K562 (cell line): ENCODE data around the gene TULP1. TPM values are rescaled to one million over a fixed set of nuclear protein-coding genes. Genes with fewer than 3 reads are reported as not detected.

ENCODE experiments used
- ATAC-seq: fragments of 200-7000 bp; cut with Tn5 transposase; 3 replicates; pipeline ENCODE4 v1.9.1; 2020; ENCODE audit warnings: moderate library complexity
- BruUV-seq: library from RNA; stranded (reverse); fragments of 400-500 nt; replicated peaks from 2 replicates; lab custom pipeline; 2021; lab: Mats Ljungman, UMichigan
- CTCF ChIA-PET: fragments of 300-600 bp; formaldehyde crosslinking; extraction: SDS; loops from one replicate; lab custom pipeline; 2021; ENCODE audit warnings: low intra/inter-chr PET ratio; lab: Yijun Ruan, JAX
- POLR2A ChIA-PET: fragments of 300-600, 350-650 bp; sonication (Branson Sonifier 250); formaldehyde crosslinking; extraction: SDS; loops from one replicate; lab custom pipeline; 2021; ENCODE audit warnings: antibody characterized with exemption, inconsistent platforms; lab: Yijun Ruan, JAX
- DNase-seq, 4 experiments: peaks; one replicate each; pipeline versions ENCODE4 v3.0.0 to v3.0.0-alpha.2; 2011 to 2018; ENCODE audit warnings: low spot score in 3 of 4, mixed read lengths in 3 of 4; ENCODE audit errors: extremely low read depth in 1 of 4
- FAIRE-seq: peaks from 2 replicates; lab custom pipeline; 2011; peaks lifted over from hg19 to GRCh38; lab: Jason Lieb, UNC
- H2AFZ ChIP-seq: 2 replicates; pipeline ENCODE4 v1.6.0; 2011; ENCODE audit warnings: low read depth, low read length, control low read depth, inconsistent platforms
- H3K27ac ChIP-seq: fragments of 200-600 bp; 3 replicates; pipeline ENCODE4 v1.8.0; 2011; ENCODE audit warnings: low read depth, mild to moderate bottlenecking, control low read depth, inconsistent platforms, low read length, moderate library complexity, mixed read lengths; ENCODE audit errors: extremely low read depth
- H3K27me3 ChIP-seq, 2 experiments: fragments of 300-600 bp in 1 of 2; 2 replicates in 1 of 2; 3 replicates in 1 of 2; pipeline versions ENCODE4 v1.6.0 to v1.8.0; 2011; ENCODE audit warnings: inconsistent platforms in 2 of 2, low read length in 2 of 2, mild to moderate bottlenecking in 1 of 2, mixed read lengths in 1 of 2, moderate library complexity in 1 of 2; ENCODE audit not compliant: control insufficient read depth in 2 of 2, insufficient read depth in 2 of 2
- H3K36me3 ChIP-seq: fragments of 300-600 bp; 3 replicates; pipeline ENCODE4 v1.8.0; 2011; ENCODE audit warnings: mild to moderate bottlenecking, low read length, inconsistent platforms; ENCODE audit not compliant: control insufficient read depth, insufficient read depth
- H3K4me1 ChIP-seq, 2 experiments: fragments of 200-600 bp in 1 of 2; replicated peaks in 1 of 2; 2 replicates in 1 of 2; 3 replicates in 1 of 2; pipeline versions ENCODE4 v1.5.1 to v1.8.0; 2011; ENCODE audit warnings: inconsistent platforms in 2 of 2, low read length in 2 of 2, mild to moderate bottlenecking in 1 of 2, mixed read lengths in 1 of 2, moderate library complexity in 1 of 2; ENCODE audit not compliant: control insufficient read depth in 2 of 2, insufficient read depth in 2 of 2
- H3K4me2 ChIP-seq: 2 replicates; pipeline ENCODE4 v1.6.1; 2011; ENCODE audit warnings: low read length, control low read depth, inconsistent platforms, mixed read lengths; ENCODE audit not compliant: insufficient read depth
- H3K4me3 ChIP-seq: fragments of 200-600 bp; sonication (generic), shearing (Covaris generic); 2 replicates; pipeline ENCODE4 v1.5.1; 2016; ENCODE audit warnings: control low read depth, inconsistent platforms
- H3K79me2 ChIP-seq: fragments of 200-600 bp; 3 replicates; pipeline ENCODE4 v1.8.0; 2011; ENCODE audit warnings: low read length, inconsistent platforms; ENCODE audit not compliant: control insufficient read depth, insufficient read depth
- H3K9ac ChIP-seq, 2 experiments: 2 replicates each; pipeline versions ENCODE4 v1.6.0 to v1.6.1; 2011; ENCODE audit warnings: low read depth in 2 of 2, low read length in 2 of 2, control low read depth in 1 of 2, inconsistent platforms in 1 of 2, mild to moderate bottlenecking in 1 of 2, mixed read lengths in 1 of 2; ENCODE audit not compliant: insufficient read depth in 1 of 2
- H3K9me1 ChIP-seq: one replicate; pipeline ENCODE4 v1.6.0; 2011; ENCODE audit warnings: inconsistent platforms, mild to moderate bottlenecking, low read length, moderate library complexity; ENCODE audit not compliant: control insufficient read depth, insufficient read depth
- H3K9me3 ChIP-seq: replicated peaks from 2 replicates; pipeline ENCODE4 v1.5.1; 2011; ENCODE audit warnings: low read depth, low read length, inconsistent platforms; ENCODE audit not compliant: control insufficient read depth, insufficient read depth
- H4K20me1 ChIP-seq: replicated peaks from 2 replicates; pipeline ENCODE4 v1.6.1; 2011; ENCODE audit warnings: low read length, inconsistent platforms, mixed read lengths; ENCODE audit not compliant: control insufficient read depth, insufficient read depth
- BHLHE40 ChIP-seq: IDR thresholded peaks from 2 replicates; pipeline ENCODE4 v1.6.1; 2011; ENCODE audit warnings: low read length, improper control_type of control experiment
- CBFA2T3 ChIP-seq: fragments of 450-650 bp; IDR thresholded peaks from 2 replicates; pipeline ENCODE4 v1.6.1; 2017
- HNRNPLL ChIP-seq: fragments of 200-400 bp; formaldehyde crosslinking; IDR thresholded peaks from 2 replicates; pipeline ENCODE4 v1.6.1; 2017; ENCODE audit warnings: low read length, low read depth, mild to moderate bottlenecking; ENCODE audit not compliant: poor library complexity, severe bottlenecking
- KAT2B ChIP-seq: IDR thresholded peaks from one replicate; pipeline ENCODE4 v1.6.1; 2012; ENCODE audit warnings: low read depth, mild to moderate bottlenecking, control low read depth, inconsistent platforms, low read length, moderate library complexity
- MCM3 ChIP-seq: fragments of 450-650 bp; IDR thresholded peaks from 2 replicates; pipeline ENCODE4 v1.6.1; 2016
- ZKSCAN8 ChIP-seq: fragments of 200-800 bp; sonication (Bioruptor generic); IDR thresholded peaks from 2 replicates; pipeline ENCODE4 v1.6.1; 2016; ENCODE audit warnings: missing genetic modification characterization, missing compliant biosample characterization
- WGBS: fragments of 100-300 bp; shearing (Covaris generic); methylation state at CpG from one replicate; pipeline ENCODE4 v1.1.6; 2016; ENCODE audit warnings: low coverage, mixed read lengths; ENCODE audit not compliant: insufficient coverage; ENCODE audit errors: missing lambda C conversion rate; 5-methylcytosine and 5-hydroxymethylcytosine counted together
- in situ Hi-C: fragments of 300-500 bp; cut with MboI; formaldehyde crosslinking; loops from 4 replicates; pipeline ENCODE4 v1.15.0; 2018; ENCODE audit warnings: inconsistent platforms, mixed read lengths
- intact Hi-C: fragments of 100-400 bp; cut with micrococcal nuclease; formaldehyde crosslinking; loops from 2 replicates; pipeline ENCODE4 v1.14.2; 2022
- polyA plus RNA-seq, 8 experiments: library from polyadenylated mRNA; depleted of rRNA in 4 of 8; stranded (reverse) in 5 of 8; unstranded in 3 of 8; fragments of >200 nt; fragmentation: Nextera tagmentation in 2 of 8; fragmentation: Illumina TruSeq in 1 of 8; extraction: Ambion mirVana in 2 of 8; extraction: Trizol in 1 of 8; gene quantifications; 2 replicates each; pipeline versions ENCODE4 v1.2.1 to v1.2.3, GENCODE V29; 2011 to 2014; ENCODE audit warnings: inconsistent platforms in 1 of 8, missing spikeins in 1 of 8
- total RNA-seq, 7 experiments: library from RNA; depleted of rRNA in 6 of 7; stranded (reverse); fragments of >200 nt in 6 of 7; fragmentation: Illumina TruSeq in 2 of 7; extraction: Trizol in 2 of 7; gene quantifications; 2 replicates each; pipeline versions ENCODE4 v1.2.1 to v1.2.3, GENCODE V29; 2011 to 2021; ENCODE audit warnings: low replicate concordance in 1 of 7
- TF ChIP-seq, protein P1 (sequence below): sonication (generic); formaldehyde crosslinking; IDR thresholded peaks from 2 replicates; pipeline ENCODE4 v1.8.0; 2022; ENCODE audit warnings: mild to moderate bottlenecking, missing genetic modification reagents
- TF ChIP-seq, protein P2 (sequence below): IDR thresholded peaks from 2 replicates; pipeline ENCODE4 v1.6.1; 2012; ENCODE audit warnings: low read depth, low read length, improper control_type of control experiment, borderline replicate concordance

TULP1 gene
- total and polyA plus RNA-seq, 9 of the 15 experiments (the other 6 are each of a cell fraction or from before 2014, with no cell fraction given) = 0.06 to 0.17 (median 0.09) TPM; not detected in 6

DNA sequence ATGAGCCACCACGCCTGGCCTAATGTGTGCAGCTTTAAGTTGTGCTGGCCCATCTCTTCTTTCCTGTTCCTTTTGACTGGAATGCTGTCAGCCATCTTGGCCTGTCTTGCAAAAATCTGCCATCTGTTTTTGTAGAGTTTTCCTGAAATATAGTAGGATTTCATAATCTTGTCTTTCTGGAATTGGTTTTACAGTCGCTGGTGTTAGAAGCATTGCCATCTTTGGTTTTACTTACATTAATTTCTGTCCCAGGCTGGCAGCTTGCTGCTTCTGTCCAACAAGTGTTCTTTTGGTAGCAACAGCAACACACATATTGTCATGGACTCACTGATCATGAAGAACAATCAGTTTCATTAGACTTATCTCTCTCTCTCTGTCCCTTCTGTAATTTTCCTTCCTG, 29.1 kb upstream of the TULP1 start (continued):
- TF ChIP-seq, protein P1, sequence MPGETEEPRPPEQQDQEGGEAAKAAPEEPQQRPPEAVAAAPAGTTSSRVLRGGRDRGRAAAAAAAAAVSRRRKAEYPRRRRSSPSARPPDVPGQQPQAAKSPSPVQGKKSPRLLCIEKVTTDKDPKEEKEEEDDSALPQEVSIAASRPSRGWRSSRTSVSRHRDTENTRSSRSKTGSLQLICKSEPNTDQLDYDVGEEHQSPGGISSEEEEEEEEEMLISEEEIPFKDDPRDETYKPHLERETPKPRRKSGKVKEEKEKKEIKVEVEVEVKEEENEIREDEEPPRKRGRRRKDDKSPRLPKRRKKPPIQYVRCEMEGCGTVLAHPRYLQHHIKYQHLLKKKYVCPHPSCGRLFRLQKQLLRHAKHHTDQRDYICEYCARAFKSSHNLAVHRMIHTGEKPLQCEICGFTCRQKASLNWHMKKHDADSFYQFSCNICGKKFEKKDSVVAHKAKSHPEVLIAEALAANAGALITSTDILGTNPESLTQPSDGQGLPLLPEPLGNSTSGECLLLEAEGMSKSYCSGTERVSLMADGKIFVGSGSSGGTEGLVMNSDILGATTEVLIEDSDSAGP (CRISPR knock-in tag) = no peak
- no peak for TF ChIP-seq BHLHE40
- TF ChIP-seq, all 486 proteins: peak for 0

DNA sequence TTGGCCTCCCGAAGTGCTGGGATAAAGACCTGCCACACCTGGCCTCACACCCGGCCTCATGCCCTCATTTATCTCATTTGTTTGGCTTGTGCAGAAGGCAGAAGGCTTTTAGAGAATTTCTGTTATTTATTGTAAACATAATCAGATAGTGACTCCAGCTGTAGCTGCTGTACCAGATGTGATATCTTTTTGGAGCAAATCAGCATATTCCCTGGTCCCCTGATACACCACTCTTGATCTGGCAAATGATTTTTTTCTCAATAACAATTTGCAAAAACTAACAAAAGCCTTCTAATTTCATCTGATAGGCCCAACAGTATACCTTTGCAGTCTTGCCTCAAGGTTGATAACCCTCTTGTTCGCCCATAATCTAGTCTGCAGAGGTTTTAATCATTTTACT, 26.5 kb upstream of the TULP1 start:
- in situ Hi-C loops = no loop called here
- intact Hi-C loops = no loop called here
- Histone ChIP-seq H2AFZ (no peak overlapping the region), H3K9ac (no peak overlapping the region), H3K27me3 (peaks cover 27 to 49% of the 10 kb centered on the region in 2 experiments; a peak in 4 of 5 replicates), H3K9me3 (no peaks in the 10 kb centered on the region), H3K4me1 (no peaks in the 10 kb centered on the region), H4K20me1 (no peaks in the 10 kb centered on the region), H3K4me2 (no peak overlapping the region), H3K4me3 (no peak overlapping the region), H3K79me2 (no peaks in the 10 kb centered on the region), H3K36me3 (no peaks in the 10 kb centered on the region), H3K9me1 (peaks cover 2% of the 10 kb centered on the region), H3K27ac (no peak overlapping the region)
- CTCF ChIA-PET = no interaction called here
- POLR2A ChIA-PET = no interaction called here
- ATAC-seq (no peak), FAIRE-seq (no peak), DNase-seq (no peak)
- WGBS = 7% methylated on average over 3 of the region's 3 CpGs
- BruUV-seq = no TSS peak
- TF ChIP-seq MCM3 (no peak), CBFA2T3 (peak; percentile 29), ZKSCAN8 (CRISPR knock-in tag) (no peak), KAT2B (no peak), HNRNPLL (no peak)
- TF ChIP-seq, protein P2, sequence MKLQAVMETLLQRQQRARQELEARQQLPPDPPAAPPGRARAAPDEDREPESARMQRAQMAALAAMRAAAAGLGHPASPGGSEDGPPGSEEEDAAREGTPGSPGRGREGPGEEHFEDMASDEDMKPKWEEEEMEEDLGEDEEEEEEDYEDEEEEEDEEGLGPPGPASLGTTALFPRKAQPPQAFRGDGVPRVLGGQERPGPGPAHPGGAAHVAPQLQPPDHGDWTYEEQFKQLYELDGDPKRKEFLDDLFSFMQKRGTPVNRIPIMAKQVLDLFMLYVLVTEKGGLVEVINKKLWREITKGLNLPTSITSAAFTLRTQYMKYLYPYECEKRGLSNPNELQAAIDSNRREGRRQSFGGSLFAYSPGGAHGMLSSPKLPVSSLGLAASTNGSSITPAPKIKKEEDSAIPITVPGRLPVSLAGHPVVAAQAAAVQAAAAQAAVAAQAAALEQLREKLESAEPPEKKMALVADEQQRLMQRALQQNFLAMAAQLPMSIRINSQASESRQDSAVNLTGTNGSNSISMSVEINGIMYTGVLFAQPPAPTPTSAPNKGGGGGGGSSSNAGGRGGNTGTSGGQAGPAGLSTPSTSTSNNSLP = no peak
